ENCODE measurements around the gene ANKRD11.
"Not testable (repeated sequence)": the region's sequence is repeated elsewhere in the genome, so short reads cannot be mapped to it uniquely, and the experiment has no call there.

The ANKRD11 gene

DNA sequence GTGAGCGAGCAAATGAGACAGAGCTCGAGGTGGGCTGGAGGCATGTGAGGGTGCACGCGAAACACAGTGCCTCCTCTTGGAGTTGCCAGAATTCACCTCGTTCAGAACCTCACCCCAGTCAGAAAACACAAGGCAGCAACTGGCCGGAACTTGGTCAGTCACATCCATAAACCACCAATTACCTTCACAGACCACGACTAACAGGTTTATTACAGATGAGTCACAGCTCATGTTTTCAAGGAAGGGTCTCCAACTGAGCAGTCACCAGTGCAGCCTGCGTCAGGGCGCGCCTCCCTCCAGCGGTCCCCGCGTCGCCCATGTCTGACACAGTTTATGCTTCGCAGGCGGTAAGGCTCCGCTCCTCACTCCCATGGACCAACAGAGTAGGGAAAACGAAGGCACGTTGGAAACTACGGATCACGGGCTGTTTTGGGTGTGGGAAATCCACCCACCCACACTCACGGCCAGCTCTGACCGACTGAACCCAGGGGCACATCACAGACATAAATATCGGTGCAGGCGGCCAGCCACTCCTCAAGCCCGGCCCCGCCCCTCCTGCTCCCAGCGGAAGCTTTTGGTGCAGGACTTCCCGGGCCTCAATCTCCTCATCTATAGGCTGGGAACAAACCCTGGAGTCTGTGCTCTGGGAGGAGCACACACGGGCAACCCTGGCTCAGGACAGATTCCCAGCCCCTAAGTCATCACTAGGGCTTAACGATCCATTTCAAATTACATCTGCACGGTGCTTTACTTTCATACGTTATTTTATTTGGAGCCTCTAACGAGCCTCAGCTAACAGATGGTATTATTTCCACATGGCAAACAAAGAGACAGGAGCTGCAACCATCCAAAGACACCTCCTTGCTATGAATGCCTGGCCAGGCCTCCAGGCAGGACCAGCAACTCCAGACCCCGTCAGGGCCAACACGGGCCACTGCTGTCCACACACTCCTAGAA, 146.6 kb downstream of the ANKRD11 start:
- DNase-seq, result no peak

- DNase-seq, result no peak
These were observed 148.4 kb downstream of the ANKRD11 start for GRCh38 chr16:89341697-89342694.

DNA sequence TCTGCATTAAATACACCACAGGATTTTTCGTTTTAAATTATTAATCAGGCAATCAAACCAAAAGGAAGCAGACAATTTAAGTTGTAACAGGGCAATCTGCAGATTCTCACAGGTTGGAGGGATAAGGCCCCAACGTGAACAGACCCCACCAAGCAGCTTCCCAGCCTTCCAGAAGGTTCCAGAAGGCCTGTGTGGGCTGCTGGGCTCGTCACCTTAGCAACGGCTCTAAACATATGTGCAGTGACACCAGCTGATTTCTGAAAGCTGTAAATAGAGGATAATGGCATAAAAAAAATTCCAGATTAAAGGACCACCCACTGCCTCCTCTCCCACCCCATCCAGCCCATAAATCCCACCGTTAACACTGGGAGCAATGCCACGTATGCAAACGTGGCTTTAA, 149.1 kb downstream of the ANKRD11 start:
- DNase-seq, result no peak

DNA sequence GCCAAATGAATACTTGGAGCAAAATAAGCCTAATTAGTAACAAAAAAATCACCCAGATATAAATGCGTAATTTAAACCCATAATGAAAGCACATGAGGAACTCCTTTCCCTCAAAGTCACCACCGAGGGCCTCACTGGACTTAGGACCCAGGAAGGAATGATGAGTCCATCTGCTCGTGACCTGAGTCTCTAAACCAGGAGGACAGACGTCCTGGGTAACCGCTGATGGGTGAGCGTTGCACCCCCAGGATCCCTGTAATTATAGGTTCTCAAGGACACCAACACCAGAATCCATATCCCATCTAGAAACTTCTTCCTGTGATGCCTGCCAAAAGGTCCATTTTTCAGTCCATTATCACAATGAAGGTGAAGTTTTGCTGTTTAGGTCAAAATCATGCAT, 151.5 kb downstream of the ANKRD11 start:
- no peak for DNase-seq

DNA sequence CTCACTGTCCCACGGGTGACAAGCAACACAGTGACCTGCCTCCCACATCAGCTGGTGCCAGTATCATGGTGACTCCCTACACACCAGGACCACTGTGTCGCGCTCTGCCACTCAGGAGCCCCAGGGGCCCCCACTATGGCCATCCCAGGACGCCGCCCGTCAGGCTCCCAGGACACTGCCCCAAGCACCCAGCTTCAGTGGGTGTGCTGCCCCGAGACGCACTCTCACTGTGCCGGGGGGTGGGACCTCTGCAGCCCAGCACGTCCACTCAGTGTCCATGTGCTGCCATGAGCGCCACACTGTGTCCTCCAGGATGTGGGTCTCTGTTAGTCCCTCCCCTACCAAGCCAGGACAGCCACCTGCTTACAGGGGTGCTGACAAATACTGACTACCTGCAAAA, 152.4 kb downstream of the ANKRD11 start:
- DNase-seq, result no peak

GRCh38 chr16:89335803-89336485, 154.4 kb downstream of the ANKRD11 start:
- no peak for DNase-seq

- no peak for DNase-seq
These were observed 155.2 kb downstream of the ANKRD11 start for GRCh38 chr16:89334988-89335802.

DNA sequence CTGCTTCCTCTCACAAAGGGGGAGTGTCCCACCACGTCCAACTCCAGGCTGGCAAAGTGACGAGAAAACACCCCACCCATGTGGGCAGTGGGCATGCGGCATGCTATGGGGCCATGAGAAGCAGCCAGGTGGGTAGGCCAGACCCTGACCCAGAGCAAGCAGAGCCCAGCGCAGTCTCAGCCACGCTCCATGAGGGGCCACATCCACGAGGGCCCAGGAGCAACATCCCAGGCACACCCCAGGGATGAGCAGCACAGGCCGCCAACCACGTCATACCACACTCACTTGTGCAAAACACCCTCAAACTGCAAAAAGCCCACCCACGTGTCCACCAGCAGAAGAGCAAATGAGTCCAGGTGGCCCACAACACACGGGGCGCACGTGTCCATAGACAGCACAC, 155.9 kb downstream of the ANKRD11 start:
- no peak for DNase-seq

- no peak for DNase-seq
These were observed 156.3 kb downstream of the ANKRD11 start for GRCh38 chr16:89334050-89334449.

DNA sequence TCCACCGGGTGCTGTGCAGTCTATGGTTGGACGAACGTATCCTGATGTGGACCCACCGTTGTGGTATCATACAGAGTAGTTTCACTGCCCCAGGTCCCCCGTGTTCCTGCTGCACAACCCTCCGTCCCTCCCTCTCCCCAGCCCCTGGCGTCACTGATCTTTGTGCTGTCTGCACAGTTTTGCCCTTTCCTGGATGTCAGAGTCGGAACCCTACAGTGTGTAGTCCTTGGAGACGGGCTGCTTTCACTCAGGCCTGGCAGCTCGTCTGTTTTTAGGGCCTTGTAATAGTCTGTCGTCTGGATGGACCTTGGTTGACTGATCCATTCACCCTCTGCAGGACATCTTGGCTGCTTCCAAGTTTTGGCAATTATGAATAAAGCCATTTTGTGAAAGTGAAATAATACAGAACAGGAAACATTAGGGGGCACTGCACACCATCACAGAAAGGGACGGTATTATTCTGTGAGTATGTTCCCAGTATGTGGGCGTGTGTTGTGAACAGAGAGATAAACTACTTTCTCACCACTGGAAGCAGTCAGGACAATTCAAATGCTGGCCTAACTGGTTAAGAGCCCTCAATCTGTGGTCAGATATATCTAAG, 156.9 kb downstream of the ANKRD11 start:
- DNase-seq, result not testable (repeated sequence)

- no peak for DNase-seq
These were observed 157.5 kb downstream of the ANKRD11 start for GRCh38 chr16:89332902-89333245.

DNA sequence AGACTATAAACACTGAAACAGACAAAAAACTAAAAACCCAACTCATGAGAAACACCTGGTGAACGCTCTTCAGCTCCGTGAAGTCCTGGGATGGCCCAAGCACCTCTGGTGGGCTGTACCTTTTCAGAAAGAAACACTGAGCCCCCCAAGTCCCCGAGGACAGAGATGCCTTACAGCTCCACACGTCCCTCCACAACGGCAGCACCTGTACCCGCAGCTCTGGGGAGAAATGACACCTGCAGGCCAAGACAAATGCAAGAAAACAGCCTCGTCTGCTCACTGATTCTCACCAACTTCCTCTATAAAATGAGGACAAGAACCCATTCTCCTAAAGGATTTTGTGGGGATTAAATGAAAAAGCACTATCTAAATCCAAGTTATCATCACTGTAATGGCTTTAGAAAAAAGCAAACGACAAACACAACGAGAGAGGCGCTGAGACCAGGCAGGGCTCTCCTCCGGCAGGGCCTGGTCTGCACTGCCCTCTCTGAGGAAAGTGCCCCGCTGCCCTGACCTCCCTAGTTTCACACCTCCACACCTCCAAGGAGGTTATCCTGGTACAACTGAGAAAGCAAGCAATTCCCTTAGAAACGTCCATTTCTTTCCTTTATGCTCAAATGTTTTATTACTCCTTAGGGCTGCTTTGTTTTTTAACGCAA, 158.0 kb downstream of the ANKRD11 start:
- no peak for DNase-seq

- no peak for DNase-seq
These were observed 158.8 kb downstream of the ANKRD11 start for GRCh38 chr16:89331371-89332109.

GRCh38 chr16:89330177-89330856, 160.0 kb downstream of the ANKRD11 start:
- no peak for DNase-seq

DNA sequence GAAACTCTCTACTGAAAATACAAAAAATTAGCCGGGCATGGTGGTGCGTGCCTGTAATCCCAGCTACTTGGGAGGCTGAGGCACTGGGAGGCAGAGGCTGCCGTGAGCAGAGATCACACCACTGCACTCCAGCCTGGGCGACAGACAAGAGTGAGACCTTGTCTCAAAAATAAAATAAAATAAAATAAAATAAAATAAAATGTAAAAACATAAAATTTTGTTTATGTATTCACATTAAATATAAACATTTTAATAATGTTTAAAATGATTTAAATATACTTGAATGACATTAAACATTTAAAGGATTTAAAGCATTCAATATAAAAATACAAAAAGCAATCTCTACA, 160.6 kb downstream of the ANKRD11 start:
- DNase-seq, result not testable (repeated sequence)

DNA sequence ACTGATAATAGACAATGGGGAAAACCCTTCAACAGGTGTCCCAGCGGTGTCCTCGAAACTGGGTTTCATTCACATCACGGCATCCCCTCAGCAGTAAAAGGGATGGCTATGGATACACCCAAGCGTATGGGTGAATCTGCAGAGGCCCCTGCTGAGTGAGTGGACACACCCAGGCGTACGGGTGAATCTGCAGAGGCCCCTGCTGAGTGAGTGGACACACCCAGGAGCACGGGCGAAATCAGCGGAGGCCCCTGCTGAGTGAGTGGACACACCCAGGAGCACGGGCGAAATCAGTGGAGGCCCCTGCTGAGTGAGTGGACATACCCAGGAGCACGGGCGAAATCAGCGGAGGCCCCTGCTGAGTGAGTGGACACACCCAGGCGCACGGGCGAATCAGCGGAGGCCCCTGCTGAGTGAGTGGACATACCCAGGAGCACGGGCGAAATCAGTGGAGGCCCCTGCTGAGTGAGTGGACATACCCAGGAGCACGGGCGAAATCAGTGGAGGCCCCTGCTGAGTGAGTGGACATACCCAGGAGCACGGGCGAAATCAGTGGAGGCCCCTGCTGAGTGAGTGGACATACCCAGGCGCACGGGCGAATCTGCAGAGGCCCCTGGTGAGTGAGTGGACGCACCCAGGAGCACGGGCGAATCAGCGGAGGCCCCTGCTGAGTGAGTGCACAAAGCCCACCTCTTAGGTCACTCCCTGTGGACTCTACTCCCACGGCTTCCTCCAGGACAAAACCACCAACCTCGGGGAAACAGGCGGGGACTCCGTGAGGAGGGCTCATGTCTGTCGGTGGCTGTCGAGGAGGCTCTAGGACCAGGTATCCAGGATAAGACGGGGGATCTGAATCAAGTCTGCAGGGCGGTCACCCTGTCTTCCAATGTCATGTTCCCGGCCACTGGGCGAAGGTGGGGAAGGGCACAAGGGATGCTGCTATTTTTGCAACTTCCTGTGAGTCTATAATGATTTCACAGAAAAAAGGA, 161.7 kb downstream of the ANKRD11 start:
- not testable (repeated sequence) for DNase-seq

DNA sequence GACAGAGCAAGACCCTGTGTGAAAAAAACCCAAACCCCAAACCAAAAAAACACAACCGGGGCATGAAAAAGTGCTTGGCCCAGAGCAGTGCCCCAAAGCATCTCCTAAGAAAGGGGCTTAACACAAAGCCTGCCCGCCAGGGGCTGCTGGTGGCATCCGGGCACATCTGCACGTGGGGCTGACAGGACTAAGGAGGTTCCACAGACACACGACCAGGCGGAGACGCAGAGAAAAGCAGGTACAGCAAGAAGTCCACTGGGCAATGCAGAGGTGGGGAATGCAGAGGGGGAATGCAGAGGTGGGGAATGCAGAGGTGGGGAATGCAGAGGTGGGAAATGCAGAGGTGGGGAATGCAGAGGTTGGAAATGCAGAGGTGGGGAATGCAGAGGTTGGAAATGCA, 163.6 kb downstream of the ANKRD11 start:
- no peak for DNase-seq

- DNase-seq, result no peak
These were observed 164.4 kb downstream of the ANKRD11 start for GRCh38 chr16:89325861-89326471.

Measured in NCI-H774 (cell line).